ENCODE results near the gene MPC1. TPM values are rescaled to one million over a fixed set of nuclear protein-coding genes. Genes with fewer than 3 reads are reported as not detected.
A peak's percentile ranks its signal among the peaks of the same experiment; 100 is the strongest.

Gene MPC1
- total and polyA plus RNA-seq, 11 donors = 213 to 796 (median 542) TPM

GRCh38 chr6:166381381-166381732 lies 1.4 kb downstream of the MPC1 start:
- no peak for ATAC-seq
- intact Hi-C loops (cut with DNase I) = loop anchor here in 6 of 10 donors (5.0 kb wide), 4 partner anchors 39 to 616 kb away; partner anchors contain the start of genes SFT2D1 (in 4 of the 6) and CEP43 (in 1 of the 6)
- TF ChIP-seq POLR2A (IDR thresholded peaks at IDR 0.05) (no peak), CTCF (IDR thresholded peaks at IDR 0.05) (no peak)
- no peaks in the 10 kb centered on the region for H3K27me3 ChIP-seq
- WGBS, 4 donors = 24 to 39% (median 36%) methylated on average over 6 of the region's 6 CpGs
- peaks cover 6 to 51% (median 25%) of the 10 kb centered on the region in 12 donors for H3K4me1 ChIP-seq
- H3K27ac ChIP-seq = peak overlapping the region in 11 of 12 donors; percentile 93 to 98 (median 97)
- DNase-seq = no peak
- H3K9me3 ChIP-seq = no peaks in the 10 kb centered on the region
- H3K36me3 ChIP-seq = no peaks in the 10 kb centered on the region
- H3K4me3 ChIP-seq = peak overlapping the region; percentile 63 to 97 (median 93)

GRCh38 chr6:166379800-166380199 lies 2.9 kb downstream of the MPC1 start:
- TF ChIP-seq CTCF (IDR thresholded peaks at IDR 0.05) (no peak), POLR2A (IDR thresholded peaks at IDR 0.05) (no peak)
- 35 to 44% (median 42%) methylated on average over 4 of the region's 4 CpGs for WGBS, 4 donors
- peak in 1 of 5 donors; percentile 55 for DNase-seq
- Histone ChIP-seq H3K27me3 (no peaks in the 10 kb centered on the region), H3K4me3 (peak overlapping the region in 7 of 12 donors; percentile 63 to 97 (median 91)), H3K27ac (peak overlapping the region in 8 of 12 donors; percentile 53 to 98 (median 96)), H3K36me3 (no peaks in the 10 kb centered on the region), H3K9me3 (no peaks in the 10 kb centered on the region), H3K4me1 (peaks cover 6 to 56% (median 25%) of the 10 kb centered on the region in 12 donors)
- intact Hi-C loops (cut with DNase I) = loop anchor here in 6 of 10 donors (5.0 kb wide), 4 partner anchors 37 to 618 kb away; partner anchors contain the start of genes SFT2D1 (in 4 of the 6) and CEP43 (in 1 of the 6)
- peak in 1 of 4 donors; percentile 34 for ATAC-seq

- intact Hi-C loops (cut with DNase I) = no loop called here
- DNase-seq (no peak), ATAC-seq (no peak)
- TF ChIP-seq CTCF (IDR thresholded peaks at IDR 0.05) = no peak
- TF ChIP-seq POLR2A (IDR thresholded peaks at IDR 0.05) = no peak
- 91 to 98% (median 95%) methylated on average over 1 of the region's 1 CpG for WGBS, 4 donors
- H3K27ac ChIP-seq = peak overlapping the region in 8 of 12 donors; percentile 28 to 98 (median 81)
- H3K9me3 ChIP-seq = no peaks in the 10 kb centered on the region
- no peaks in the 10 kb centered on the region for H3K27me3 ChIP-seq
- H3K4me1 ChIP-seq = peaks cover 6 to 54% (median 23%) of the 10 kb centered on the region in 12 donors
- peak overlapping the region in 3 of 12 donors; percentile 3 to 96 (median 26) for H3K4me3 ChIP-seq
- no peaks in the 10 kb centered on the region for H3K36me3 ChIP-seq
Measured at GRCh38 chr6:166379103-166379586, 3.6 kb downstream of the MPC1 start.

- ATAC-seq = no peak
- Histone ChIP-seq H3K27ac (peak overlapping the region in 5 of 12 donors; percentile 13 to 97 (median 35)), H3K27me3 (no peaks in the 10 kb centered on the region), H3K9me3 (no peaks in the 10 kb centered on the region), H3K4me1 (peaks cover 5 to 50% (median 19%) of the 10 kb centered on the region in 12 donors), H3K4me3 (no peak overlapping the region), H3K36me3 (no peaks in the 10 kb centered on the region)
- 26 to 46% (median 39%) methylated on average over 2 of the region's 2 CpGs for WGBS, 4 donors
- TF ChIP-seq CTCF (IDR thresholded peaks at IDR 0.05) (no peak), POLR2A (IDR thresholded peaks at IDR 0.05) (no peak)
- intact Hi-C loops (cut with DNase I) = no loop called here
- DNase-seq = no peak
Measured at GRCh38 chr6:166377721-166378120, 5.0 kb downstream of the MPC1 start.

Measured in heart left ventricle (tissue), 16 donors.